ENCODE data around the gene NF2. TPM values are rescaled to one million over a fixed set of nuclear protein-coding genes. Genes with fewer than 3 reads are reported as not detected.

The NF2 gene
- total and polyA plus RNA-seq, 10 of the 15 experiments (the other 5 are each of a cell fraction or from before 2014, with no cell fraction given) = 2.2 to 49.8 (median 22.5) TPM

DNA sequence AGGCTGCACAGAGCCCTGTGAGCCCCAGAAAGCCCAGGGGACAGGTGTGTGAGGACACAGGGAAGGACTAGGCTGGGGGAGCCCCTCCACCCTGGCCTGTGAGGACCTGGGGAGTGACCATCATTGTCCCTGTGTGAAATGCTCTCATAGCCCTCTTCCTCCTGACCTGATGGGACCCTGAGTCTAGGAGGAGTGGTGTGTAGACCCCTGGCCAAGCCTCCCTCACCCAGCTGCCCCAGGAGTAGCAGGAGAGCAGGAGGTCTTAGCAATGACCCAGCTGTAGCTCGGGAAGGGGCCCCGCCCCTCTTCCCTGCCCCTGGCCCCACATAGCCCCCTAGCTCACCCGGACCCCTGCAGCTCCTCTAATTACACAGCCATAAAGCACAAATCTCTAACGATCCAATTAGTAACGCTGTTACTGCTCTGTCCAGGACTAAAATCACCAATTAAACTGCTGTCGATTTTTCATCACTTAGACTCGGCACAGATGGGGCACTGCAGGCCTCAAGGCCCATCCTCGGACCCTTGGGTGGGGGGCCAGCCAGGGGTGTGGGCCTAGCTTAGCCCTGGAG, 109.8 kb downstream of the NF2 start:
- no peaks in the 10 kb centered on the region for H3K79me2 ChIP-seq (ENCODE audit: control insufficient read depth, insufficient read depth, low read length)
- no peak overlapping the region for H3K9ac ChIP-seq (ENCODE audit: control insufficient read depth, insufficient read depth, low read length)
- H3K4me2 ChIP-seq (ENCODE audit: control insufficient read depth, insufficient read depth) = no peak overlapping the region
- ChIA-PET CTCF (no interaction called here), POLR2A (no interaction called here), SMC1A (ENCODE audit: uncharacterized antibody, unreplicated experiment) (no interaction called here), RAD21 (ENCODE audit: unreplicated experiment) (no interaction called here)
- H3K36me3 ChIP-seq (ENCODE audit: control insufficient read depth in 2 of 2, insufficient read depth in 2 of 2, low read length in 1 of 2) = no peaks in the 10 kb centered on the region
- no peaks in the 10 kb centered on the region for H3K4me1 ChIP-seq (ENCODE audit: control insufficient read depth, insufficient read depth, low read length)
- H3K9me3 ChIP-seq (replicated peaks; ENCODE audit: control insufficient read depth, insufficient read depth, low read length) = no peaks in the 10 kb centered on the region
- WGBS (ENCODE audit: insufficient coverage, insufficient replicate concordance, low lambda C conversion rate, missing lambda C conversion rate) = 15% methylated on average over 8 of the region's 8 CpGs
- no TSS peak for BruUV-seq (replicated peaks)
- H3K27ac ChIP-seq (ENCODE audit: control insufficient read depth, insufficient read depth) = no peak overlapping the region
- no peak overlapping the region for H3K4me3 ChIP-seq
- DNase-seq (ENCODE audit: low read depth, low spot score) (no peak), ATAC-seq (no peak), FAIRE-seq (no peak)
- intact Hi-C loops (cut with micrococcal nuclease; ENCODE audit: unreplicated experiment) (no loop called here), in situ Hi-C loops (cut with MboI) (no loop called here)
- H4K20me1 ChIP-seq (ENCODE audit: control insufficient read depth, insufficient read depth) = no peaks in the 10 kb centered on the region
- no peaks in the 10 kb centered on the region; a peak in 1 of 4 replicates for H3K27me3 ChIP-seq (replicated peaks in 1 of 2; ENCODE audit: control insufficient read depth in 2 of 2, insufficient read depth in 2 of 2, low read length in 1 of 2)
- H2AFZ ChIP-seq (ENCODE audit: control insufficient read depth, low read depth, low read length) = no peak overlapping the region
- no peak for TF ChIP-seq MEF2B (IDR thresholded peaks at IDR 0.05; ENCODE audit: partially characterized antibody, poor library complexity, severe bottlenecking)
- no peak for TF ChIP-seq HSF1 (IDR thresholded peaks at IDR 0.05; ENCODE audit: low read depth, low read length)
- TF ChIP-seq, protein P1, sequence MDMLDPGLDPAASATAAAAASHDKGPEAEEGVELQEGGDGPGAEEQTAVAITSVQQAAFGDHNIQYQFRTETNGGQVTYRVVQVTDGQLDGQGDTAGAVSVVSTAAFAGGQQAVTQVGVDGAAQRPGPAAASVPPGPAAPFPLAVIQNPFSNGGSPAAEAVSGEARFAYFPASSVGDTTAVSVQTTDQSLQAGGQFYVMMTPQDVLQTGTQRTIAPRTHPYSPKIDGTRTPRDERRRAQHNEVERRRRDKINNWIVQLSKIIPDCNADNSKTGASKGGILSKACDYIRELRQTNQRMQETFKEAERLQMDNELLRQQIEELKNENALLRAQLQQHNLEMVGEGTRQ (IDR thresholded peaks at IDR 0.05; ENCODE audit: borderline replicate concordance, low read depth, low read length) = no peak
- no peak for TF ChIP-seq MYB (IDR thresholded peaks at IDR 0.05; ENCODE audit: borderline replicate concordance, low read depth, low read length)
- TF ChIP-seq, protein P2, sequence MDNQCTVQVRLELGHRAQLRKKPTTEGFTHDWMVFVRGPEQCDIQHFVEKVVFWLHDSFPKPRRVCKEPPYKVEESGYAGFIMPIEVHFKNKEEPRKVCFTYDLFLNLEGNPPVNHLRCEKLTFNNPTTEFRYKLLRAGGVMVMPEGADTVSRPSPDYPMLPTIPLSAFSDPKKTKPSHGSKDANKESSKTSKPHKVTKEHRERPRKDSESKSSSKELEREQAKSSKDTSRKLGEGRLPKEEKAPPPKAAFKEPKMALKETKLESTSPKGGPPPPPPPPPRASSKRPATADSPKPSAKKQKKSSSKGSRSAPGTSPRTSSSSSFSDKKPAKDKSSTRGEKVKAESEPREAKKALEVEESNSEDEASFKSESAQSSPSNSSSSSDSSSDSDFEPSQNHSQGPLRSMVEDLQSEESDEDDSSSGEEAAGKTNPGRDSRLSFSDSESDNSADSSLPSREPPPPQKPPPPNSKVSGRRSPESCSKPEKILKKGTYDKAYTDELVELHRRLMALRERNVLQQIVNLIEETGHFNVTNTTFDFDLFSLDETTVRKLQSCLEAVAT (IDR thresholded peaks at IDR 0.05) = no peak
- no peak for TF ChIP-seq RBBP5 (conservative IDR thresholded peaks at IDR 0.05)
- no peak for TF ChIP-seq CHD4 (IDR thresholded peaks at IDR 0.05)
- TF ChIP-seq RFX5 (IDR thresholded peaks at IDR 0.05; ENCODE audit: low read depth, low read length) = no peak
- no peak for TF ChIP-seq HDGF (IDR thresholded peaks at IDR 0.05)
- no peak for TF ChIP-seq ZNF24 (IDR thresholded peaks at IDR 0.05)
- no peak for TF ChIP-seq YBX1 (IDR thresholded peaks at IDR 0.05)
- no peak for TF ChIP-seq SIX5 (IDR thresholded peaks at IDR 0.05; ENCODE audit: low read depth, low read length, severe bottlenecking)
- TF ChIP-seq E4F1 (IDR thresholded peaks at IDR 0.05; ENCODE audit: borderline replicate concordance, partially characterized antibody) = no peak

Data from GM12878 (cell line).